ENCODE measurements around the gene SPIRE1.

DNA sequence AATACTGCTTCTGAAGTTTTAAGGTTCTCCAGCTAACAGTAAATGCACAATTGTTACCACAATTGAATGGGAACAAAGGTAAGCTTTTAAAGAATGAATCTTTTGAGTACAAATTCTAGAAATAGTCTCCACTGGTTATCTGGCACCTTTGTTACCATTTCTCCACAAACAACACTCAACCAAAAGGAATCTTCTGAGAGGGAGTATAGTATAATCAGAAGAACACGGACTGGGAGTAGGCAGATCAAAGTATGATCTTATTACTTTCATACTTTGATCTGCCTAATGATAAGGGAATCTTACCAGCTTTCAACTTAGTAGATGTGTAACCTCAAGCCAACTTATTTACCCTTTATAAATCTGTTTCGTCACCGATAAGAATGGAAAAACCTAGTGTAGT, 43.3 kb upstream of the SPIRE1 start:
- TF ChIP-seq CTCF (conservative IDR thresholded peaks at IDR 0.05; ENCODE audit: low read depth, low read length) = no peak
- TF ChIP-seq CEBPB (IDR thresholded peaks at IDR 0.05; ENCODE audit: low read depth, low read length) = no peak
- TF ChIP-seq USF2 (IDR thresholded peaks at IDR 0.05; ENCODE audit: low read depth, low read length) = no peak
- no peak for TF ChIP-seq POLR2A (IDR thresholded peaks at IDR 0.05; ENCODE audit: low read depth, low read length)
- TF ChIP-seq RFX5 (IDR thresholded peaks at IDR 0.05; ENCODE audit: low read depth, low read length) = no peak
- TF ChIP-seq RAD21 (IDR thresholded peaks at IDR 0.05; ENCODE audit: low read length) = no peak
- TF ChIP-seq CHD1 (IDR thresholded peaks at IDR 0.05; ENCODE audit: low read depth, low read length) = no peak
- no peak for TF ChIP-seq BHLHE40 (IDR thresholded peaks at IDR 0.05; ENCODE audit: low read depth, low read length)
- TF ChIP-seq MXI1 (IDR thresholded peaks at IDR 0.05; ENCODE audit: borderline replicate concordance, low read depth, low read length) = no peak
- no peak for TF ChIP-seq RCOR1 (IDR thresholded peaks at IDR 0.05; ENCODE audit: insufficient replicate concordance, low read length)

Data from IMR-90 (cell line).